ENCODE measurements around the gene RBM46.

Gene RBM46

DNA sequence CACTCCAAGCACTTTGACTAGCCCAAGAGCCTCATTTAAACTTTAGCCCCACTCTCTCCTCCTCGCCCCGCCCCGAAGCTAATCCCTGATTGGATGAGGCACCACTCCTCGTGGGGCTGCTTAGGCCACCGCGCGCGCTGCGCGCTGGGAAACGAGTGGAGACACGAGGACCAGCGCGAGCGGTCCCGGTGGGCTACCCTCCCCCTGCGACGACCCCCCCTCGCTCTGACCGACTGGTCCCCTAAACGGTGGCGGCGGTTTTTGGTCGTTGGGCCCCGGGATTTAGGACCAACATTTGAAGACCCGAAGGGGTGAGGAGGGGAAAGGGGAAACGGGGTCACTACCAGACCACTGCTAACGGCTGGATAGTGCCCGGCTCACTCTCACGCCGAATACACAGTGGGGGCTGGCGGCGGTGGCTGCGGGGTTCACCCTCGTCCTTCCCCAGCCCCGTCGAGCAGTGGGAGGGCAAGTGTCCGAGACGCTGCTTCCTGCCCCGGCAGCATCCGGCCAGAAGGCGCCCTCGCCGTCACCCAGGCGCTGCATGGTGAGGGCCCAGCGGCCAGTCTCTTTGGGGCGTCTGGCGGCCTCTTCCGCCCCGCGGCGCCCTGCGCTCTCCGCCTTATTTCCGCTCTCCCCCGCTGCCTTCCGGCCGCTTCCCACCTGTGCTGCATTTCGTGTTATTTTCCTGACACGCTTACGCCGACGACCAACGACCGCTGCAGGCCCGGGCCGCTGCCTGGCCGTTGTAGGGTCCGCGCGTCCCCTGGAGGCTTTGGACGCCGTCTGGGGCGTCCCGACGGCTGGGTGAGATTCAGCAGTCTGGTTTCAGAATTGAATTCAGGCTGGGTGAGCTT is at the start of gene RBM46:
RBM46 (plus strand) TSS at position 147 of the 857 bp plus-strand sequence. CDS start 15,481 bp downstream, outside the sequence.
- DNase-seq (ENCODE audit: low read depth in 2 of 2): no peak

DNA sequence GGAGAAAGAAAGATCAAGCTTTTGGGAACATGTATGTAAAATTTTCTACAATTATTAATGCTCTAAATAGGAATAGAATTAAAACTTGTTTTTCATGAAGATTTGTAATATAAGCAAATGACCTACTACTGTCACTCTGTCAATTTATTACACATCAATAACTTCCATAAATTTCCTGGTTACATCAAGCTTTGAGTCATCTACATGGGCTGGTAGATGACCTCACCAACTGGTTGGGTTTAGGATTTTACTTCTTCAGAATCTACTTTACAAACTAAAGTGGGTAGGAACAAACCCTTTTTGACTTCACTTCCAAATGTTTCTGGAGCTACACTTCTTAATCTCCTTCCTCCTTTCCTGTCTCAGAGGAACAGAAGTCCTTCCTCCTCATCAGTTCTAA is 49.3 kb upstream of the RBM46 start:
- no peak for DNase-seq (ENCODE audit: low read depth in 2 of 2)

- DNase-seq (ENCODE audit: low read depth in 2 of 2): no peak
Measured at GRCh38 chr4:154732669-154733068, 48.4 kb upstream of the RBM46 start.

- DNase-seq (ENCODE audit: low read depth in 2 of 2): no peak
Measured at GRCh38 chr4:154736770-154737169, 44.3 kb upstream of the RBM46 start.

GRCh38 chr4:154738426-154738825 is 42.6 kb upstream of the RBM46 start:
- no peak for DNase-seq (ENCODE audit: low read depth in 2 of 2)

- no peak for DNase-seq (ENCODE audit: low read depth in 2 of 2)
Measured at GRCh38 chr4:154739111-154739510, 42.0 kb upstream of the RBM46 start.

- no peak for DNase-seq (ENCODE audit: low read depth in 2 of 2)
Measured at GRCh38 chr4:154740462-154740861, 40.6 kb upstream of the RBM46 start.

- DNase-seq (ENCODE audit: low read depth in 2 of 2): no peak
Measured at GRCh38 chr4:154741131-154741665, 39.9 kb upstream of the RBM46 start.

- DNase-seq (ENCODE audit: low read depth in 2 of 2): no peak
Measured at GRCh38 chr4:154741922-154742850, 38.9 kb upstream of the RBM46 start.

DNA sequence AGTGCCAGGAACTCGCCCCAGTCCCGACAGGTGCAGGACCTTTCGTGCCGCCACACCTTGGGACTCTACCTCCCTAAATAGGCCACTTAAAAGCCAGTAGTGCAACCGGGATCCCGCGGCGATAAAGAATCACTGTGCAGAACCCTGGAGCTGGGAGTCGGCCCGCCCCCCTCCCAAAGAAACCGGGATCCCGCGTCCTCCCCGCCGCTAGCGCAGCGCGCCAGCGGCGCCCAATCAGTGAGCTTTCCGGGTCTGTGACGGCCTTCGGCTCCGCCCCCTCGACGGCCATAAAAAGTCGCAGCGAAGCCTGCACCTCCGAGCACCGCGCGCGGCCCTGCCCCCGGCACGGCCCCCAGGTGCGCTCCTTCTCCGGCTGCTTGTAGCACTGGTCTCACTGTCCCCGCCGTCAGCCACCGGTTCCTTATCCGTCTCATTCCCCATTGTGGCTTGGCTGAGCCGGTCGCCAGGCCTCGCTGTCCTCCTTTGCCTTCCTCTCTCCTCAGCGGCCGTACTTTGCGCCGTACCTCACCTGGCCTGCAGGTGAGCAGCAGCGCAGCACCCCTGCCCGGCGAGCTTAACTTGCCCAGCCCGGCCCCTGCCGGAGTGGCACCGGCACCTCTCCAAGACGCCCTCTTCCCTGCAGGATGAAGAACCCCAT is 37.3 kb upstream of the RBM46 start, which contains the start of gene LRAT:
LRAT (plus strand) TSS at position 318 of the 658 bp plus-strand sequence; CDS start at position 645, 327 bp downstream.
- DNase-seq (ENCODE audit: low read depth in 2 of 2): no peak

DNA sequence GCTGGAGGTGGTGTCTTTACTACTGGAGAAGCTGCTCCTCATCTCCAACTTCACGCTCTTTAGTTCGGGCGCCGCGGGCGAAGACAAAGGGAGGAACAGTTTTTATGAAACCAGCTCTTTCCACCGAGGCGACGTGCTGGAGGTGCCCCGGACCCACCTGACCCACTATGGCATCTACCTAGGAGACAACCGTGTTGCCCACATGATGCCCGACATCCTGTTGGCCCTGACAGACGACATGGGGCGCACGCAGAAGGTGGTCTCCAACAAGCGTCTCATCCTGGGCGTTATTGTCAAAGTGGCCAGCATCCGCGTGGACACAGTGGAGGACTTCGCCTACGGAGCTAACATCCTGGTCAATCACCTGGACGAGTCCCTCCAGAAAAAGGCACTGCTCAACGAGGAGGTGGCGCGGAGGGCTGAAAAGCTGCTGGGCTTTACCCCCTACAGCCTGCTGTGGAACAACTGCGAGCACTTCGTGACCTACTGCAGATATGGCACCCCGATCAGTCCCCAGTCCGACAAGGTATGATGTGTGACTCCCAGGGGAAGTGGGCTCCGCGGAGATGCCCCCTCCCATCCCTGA is 36.6 kb upstream of the RBM46 start:
- DNase-seq (ENCODE audit: low read depth in 2 of 2): no peak

DNA sequence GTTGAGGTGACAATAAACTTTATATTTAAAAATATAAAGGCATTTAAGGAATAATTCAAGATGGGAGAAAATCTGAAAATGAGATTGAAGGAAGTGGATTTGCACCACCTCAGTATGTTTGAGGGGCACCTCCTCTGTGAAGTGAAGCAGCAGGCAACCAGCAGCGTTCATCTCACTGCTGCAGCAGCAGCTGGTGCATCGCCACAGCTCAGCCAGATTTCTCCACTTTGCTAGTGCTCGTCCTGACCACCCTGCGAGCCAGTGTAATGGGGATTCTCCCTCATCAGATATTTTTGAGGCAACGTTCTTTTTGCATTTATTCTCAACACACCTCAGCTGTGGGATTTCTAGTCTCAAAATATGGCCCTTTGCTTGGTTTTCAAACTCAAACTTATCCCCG is 23.4 kb upstream of the RBM46 start:
- DNase-seq (ENCODE audit: low read depth in 2 of 2): no peak

DNA sequence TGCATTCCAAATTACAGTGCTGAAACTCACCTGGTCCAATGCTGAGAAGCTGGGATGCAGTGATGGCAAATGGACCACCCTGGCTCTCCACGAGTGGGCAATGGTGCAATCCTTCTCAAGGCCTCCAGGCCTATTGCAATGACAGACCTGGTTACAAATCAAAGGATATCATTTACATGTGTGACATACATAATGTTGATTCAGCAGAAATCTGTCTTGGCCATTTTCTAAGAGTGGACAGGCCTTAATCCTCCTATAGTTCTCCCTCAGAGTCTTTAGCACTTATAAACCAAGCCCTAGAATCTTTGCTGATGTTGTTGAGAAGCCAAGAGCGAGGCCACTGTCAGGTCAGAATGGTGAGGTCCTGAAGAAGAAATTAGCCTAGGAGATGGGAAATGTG is 20.2 kb upstream of the RBM46 start:
- no peak for DNase-seq (ENCODE audit: low read depth in 2 of 2)

DNA sequence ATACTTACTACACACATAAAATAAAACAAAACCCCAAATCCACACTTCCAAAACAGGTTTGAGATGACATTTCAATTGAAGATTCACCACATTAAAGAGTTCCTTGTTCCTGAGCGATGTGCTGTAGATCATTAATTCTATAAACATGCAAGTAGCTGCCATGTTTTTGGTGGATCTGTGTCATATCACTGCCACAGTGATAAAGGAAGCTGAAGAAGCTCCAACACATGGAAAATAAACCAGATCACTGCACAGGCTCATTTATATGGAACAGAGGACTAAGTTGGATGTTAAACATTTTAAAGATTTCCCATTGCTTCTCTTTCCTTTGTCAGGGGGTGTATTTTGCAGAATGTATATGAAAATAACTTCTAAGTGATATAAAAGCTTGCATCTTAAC is 2.8 kb upstream of the RBM46 start:
- DNase-seq (ENCODE audit: low read depth in 2 of 2): no peak

- no peak for DNase-seq (ENCODE audit: low read depth in 2 of 2)
Measured at GRCh38 chr4:154779362-154779947, 1.6 kb upstream of the RBM46 start.

- DNase-seq (ENCODE audit: low read depth in 2 of 2): no peak
Measured at GRCh38 chr4:154781983-154782293, 866 bp downstream of the RBM46 start.

- peak; percentile 21 to 26 for DNase-seq (ENCODE audit: low read depth in 2 of 2)
Measured at GRCh38 chr4:154807042-154807630, 26.1 kb downstream of the RBM46 start.

DNA sequence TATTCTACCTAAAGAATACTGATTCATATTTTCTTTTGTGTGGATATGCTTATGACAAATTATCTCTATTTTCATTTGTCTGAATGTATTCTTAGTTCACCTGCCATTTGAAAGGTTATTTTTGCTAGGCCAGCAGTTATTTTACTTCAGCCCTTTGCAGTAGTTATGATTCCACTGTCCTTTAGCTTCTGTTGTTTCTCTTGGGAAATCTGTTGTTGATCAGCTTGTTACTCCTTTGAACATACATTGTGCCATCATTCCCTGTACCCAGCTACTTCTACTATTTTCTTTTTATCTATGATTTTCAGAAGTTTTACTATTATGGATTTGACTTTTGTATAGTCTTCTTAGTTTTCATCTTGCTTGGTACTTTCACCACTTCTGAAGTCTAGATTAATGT is 37.2 kb downstream of the RBM46 start:
- no peak for DNase-seq (ENCODE audit: low read depth in 2 of 2)

- peak; percentile 74 to 81 for DNase-seq (ENCODE audit: low read depth in 2 of 2)
Measured at GRCh38 chr4:154822775-154823174, 41.7 kb downstream of the RBM46 start.

GRCh38 chr4:154836030-154836429 is 55.0 kb downstream of the RBM46 start:
- no peak for DNase-seq (ENCODE audit: low read depth in 2 of 2)

- DNase-seq (ENCODE audit: low read depth in 2 of 2): no peak
Measured at GRCh38 chr4:154836513-154836912, 55.4 kb downstream of the RBM46 start.
